ENCODE results near the gene TRA2B. TPM values are rescaled to one million over a fixed set of nuclear protein-coding genes. Genes with fewer than 3 reads are reported as not detected.

Gene TRA2B
- total and polyA plus RNA-seq, 2 donors (not counting 3 experiments of a cell fraction or from before 2014, with no cell fraction given), result 173 to 199 TPM

DNA sequence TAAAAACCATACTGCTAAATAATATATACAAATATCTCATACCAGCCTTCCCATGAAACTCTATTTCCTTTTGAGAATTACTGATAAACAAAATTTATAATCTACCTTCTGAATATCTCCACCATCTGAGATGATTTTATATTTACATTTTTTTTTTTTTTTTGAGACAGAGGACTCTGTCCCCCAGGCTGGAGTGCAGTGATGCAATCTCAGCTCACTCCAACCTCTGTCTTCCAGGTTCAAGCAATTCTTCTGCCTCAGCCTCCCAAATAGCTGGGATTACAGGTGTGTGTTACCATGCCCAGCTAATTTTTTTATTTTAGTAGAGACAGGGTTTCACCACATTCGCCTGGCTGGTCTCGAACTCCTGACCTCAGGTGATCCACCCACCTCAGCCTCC, 70.2 kb downstream of the TRA2B start:
- no peaks in the 10 kb centered on the region for H3K9me3 ChIP-seq (replicated peaks; ENCODE audit: control insufficient read depth, insufficient read depth, low read length)
- no TSS peak for BruUV-seq (replicated peaks)
- CTCF ChIA-PET, result interaction anchor here (0.7 to 1.4 kb wide), 3 partner anchors 9 to 76 kb away, joined by 3 to 4 read pairs (median 3); no protein-coding TSS in a partner anchor
- no peaks in the 10 kb centered on the region for H3K9me1 ChIP-seq (replicated peaks; ENCODE audit: control insufficient read depth, extremely low read depth, insufficient read depth, low read length)
- intact Hi-C loops (cut with micrococcal nuclease) (no loop called here), dilution Hi-C loops (cut with MboI; ENCODE audit: extremely low pct_ligation_motif_present, low sequenced_read_pairs) (no loop called here)
- H3K36me3 ChIP-seq (ENCODE audit: control insufficient read depth in 2 of 2, extremely low read depth in 1 of 2, insufficient read depth in 2 of 2, low read length in 2 of 2), result no peaks in the 10 kb centered on the region
- no peaks in the 10 kb centered on the region for H3K79me2 ChIP-seq (ENCODE audit: control insufficient read depth, insufficient read depth, low read length)
- H3K4me3 ChIP-seq (replicated peaks in 1 of 3; ENCODE audit: insufficient read depth in 1 of 3, low read depth in 1 of 3, low read length in 3 of 3), result no peak overlapping the region
- no peaks in the 10 kb centered on the region for H4K20me1 ChIP-seq (replicated peaks; ENCODE audit: control insufficient read depth, extremely low read depth, insufficient read depth, low read length)
- no peak overlapping the region for H3K27ac ChIP-seq (ENCODE audit: insufficient read depth, low read depth, low read length)
- DNase-seq (ENCODE audit: low read depth, low spot score) (no peak), FAIRE-seq (no peak)
- no peak overlapping the region for H3K4me2 ChIP-seq (ENCODE audit: insufficient read depth, low read length)
- TF ChIP-seq, protein P1, sequence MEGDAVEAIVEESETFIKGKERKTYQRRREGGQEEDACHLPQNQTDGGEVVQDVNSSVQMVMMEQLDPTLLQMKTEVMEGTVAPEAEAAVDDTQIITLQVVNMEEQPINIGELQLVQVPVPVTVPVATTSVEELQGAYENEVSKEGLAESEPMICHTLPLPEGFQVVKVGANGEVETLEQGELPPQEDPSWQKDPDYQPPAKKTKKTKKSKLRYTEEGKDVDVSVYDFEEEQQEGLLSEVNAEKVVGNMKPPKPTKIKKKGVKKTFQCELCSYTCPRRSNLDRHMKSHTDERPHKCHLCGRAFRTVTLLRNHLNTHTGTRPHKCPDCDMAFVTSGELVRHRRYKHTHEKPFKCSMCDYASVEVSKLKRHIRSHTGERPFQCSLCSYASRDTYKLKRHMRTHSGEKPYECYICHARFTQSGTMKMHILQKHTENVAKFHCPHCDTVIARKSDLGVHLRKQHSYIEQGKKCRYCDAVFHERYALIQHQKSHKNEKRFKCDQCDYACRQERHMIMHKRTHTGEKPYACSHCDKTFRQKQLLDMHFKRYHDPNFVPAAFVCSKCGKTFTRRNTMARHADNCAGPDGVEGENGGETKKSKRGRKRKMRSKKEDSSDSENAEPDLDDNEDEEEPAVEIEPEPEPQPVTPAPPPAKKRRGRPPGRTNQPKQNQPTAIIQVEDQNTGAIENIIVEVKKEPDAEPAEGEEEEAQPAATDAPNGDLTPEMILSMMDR (IDR thresholded peaks at IDR 0.05; ENCODE audit: extremely low read depth in 1 of 2, insufficient read depth in 1 of 2, low read depth in 1 of 2, low read length in 2 of 2), result no peak
- TF ChIP-seq POLR2A (IDR thresholded peaks at IDR 0.05; ENCODE audit: low read depth, low read length), result no peak
- no peak for TF ChIP-seq MYC (IDR thresholded peaks at IDR 0.05; ENCODE audit: low read depth, low read length)
- TF ChIP-seq, protein P2, sequence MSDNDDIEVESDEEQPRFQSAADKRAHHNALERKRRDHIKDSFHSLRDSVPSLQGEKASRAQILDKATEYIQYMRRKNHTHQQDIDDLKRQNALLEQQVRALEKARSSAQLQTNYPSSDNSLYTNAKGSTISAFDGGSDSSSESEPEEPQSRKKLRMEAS (IDR thresholded peaks at IDR 0.05; ENCODE audit: insufficient read depth, insufficient read length), result no peak
- TF ChIP-seq EZH2 (IDR thresholded peaks at IDR 0.05; ENCODE audit: borderline replicate concordance, low read depth, low read length, severe bottlenecking), result no peak
- no peak for TF ChIP-seq POLR2AphosphoS5 (IDR thresholded peaks at IDR 0.05; ENCODE audit: insufficient read depth, low read depth, low read length)
- TF ChIP-seq JUN (IDR thresholded peaks at IDR 0.05; ENCODE audit: borderline replicate concordance, insufficient read depth, insufficient read length, low read depth), result no peak
- POLR2A ChIA-PET, result interaction anchor here (0.7 kb wide), 1 partner anchor 25 kb away, joined by 4 read pairs; no protein-coding TSS in a partner anchor
- no peak overlapping the region for H3K9ac ChIP-seq (replicated peaks; ENCODE audit: extremely low read depth, insufficient read depth, low read length)
- H2AFZ ChIP-seq (ENCODE audit: low read depth, low read length), result no peak overlapping the region
- no peaks in the 10 kb centered on the region for H3K4me1 ChIP-seq (ENCODE audit: control insufficient read depth, extremely low read depth, insufficient read depth, low read length)
- H3K27me3 ChIP-seq (ENCODE audit: control insufficient read depth in 2 of 2, insufficient read depth in 2 of 2, low read length in 2 of 2), result peaks cover 9 to 12% of the 10 kb centered on the region in 2 experiments

Data from endothelial cell of umbilical vein (primary cell).